Measurements from ENCODE around the gene FSTL4.

The FSTL4 gene

DNA sequence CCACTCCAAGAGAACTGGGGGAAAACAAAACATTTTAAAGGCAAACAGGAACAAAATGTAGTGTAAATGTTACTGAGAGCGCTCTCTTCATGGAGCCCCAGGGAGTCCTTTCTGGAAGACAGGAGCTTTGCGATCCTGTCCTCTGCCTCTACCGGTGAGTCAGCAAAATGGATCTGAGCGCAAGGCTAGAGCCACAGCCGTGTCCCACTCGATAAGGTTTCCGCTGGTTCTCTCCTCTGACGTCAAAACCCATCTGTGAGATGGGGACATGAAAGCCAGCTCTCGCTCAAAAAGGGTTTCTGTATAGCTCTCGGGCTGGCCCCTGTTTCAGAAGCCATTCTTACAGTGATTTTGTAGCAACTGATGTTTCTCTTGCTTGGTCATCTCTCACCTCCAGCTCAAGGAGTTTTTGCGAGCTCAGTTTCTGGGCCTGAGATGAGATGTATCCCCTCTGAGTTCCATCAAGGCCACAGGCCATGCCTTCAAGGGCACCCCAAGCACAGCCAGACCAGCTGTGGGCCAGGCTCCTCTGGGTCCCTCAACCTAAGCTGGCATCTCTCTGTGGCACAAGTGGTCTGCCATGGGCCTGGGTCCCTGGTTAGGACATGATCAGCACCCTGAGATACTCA lies 101.6 kb downstream of the FSTL4 start:
- DNase-seq: no peak

DNA sequence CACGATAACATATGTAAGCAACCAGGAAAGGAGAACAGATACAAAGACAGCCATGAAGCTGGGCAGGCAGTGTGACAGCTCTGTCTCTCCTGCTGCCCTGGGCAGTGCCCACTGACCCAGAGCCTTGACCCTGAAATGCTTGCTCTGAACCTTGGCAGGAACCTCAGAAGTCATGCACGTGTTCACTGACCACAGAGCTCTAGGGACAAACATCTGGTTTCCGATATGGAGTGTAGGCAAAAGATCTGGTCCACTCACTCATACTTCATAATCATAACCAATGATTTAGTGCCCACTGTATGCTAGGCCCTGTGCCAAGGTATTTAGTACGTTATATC lies 102.6 kb downstream of the FSTL4 start:
- no peak for DNase-seq

DNA sequence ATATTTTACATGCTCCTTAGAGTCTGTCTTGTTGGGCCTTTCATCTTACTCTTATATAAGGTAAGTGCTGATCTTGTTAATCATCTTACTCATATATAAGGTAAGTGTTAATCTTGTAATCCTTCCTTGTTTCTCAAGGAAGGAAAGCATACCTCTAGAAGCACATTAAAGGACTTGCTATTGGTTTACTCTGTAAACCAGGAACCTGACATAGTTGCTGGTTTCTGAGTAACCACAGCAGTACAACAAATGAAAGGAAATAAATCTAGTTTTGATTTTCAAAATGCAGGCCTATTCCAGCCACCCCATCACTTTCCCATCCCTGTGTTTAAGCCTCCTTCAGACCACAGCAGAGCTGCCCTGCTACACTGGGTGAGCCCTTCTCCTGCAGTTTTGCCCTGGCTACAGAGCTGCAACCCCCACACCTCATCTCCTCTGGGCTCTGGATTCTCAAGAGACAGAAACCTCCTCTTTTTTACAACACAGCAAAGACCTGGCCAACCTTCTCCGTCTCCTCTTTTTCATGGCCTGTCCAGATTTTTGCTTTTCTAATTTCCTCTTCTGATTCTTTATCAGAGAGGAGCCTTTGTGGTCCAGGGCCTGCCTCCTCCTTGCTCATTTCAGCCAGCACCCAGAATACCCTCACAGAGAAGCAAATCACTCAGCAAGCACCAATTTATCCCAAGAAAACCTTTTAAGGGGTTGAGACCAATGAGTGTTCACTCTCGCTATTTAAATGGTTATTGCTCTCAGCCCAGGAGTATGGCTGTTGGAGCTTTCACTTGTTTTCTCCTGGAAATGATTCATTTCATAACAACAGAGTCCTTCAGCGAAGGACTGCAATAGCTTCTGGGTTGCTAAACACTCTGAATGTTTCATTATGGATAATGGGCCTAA lies 103.2 kb downstream of the FSTL4 start:
- DNase-seq: no peak

DNA sequence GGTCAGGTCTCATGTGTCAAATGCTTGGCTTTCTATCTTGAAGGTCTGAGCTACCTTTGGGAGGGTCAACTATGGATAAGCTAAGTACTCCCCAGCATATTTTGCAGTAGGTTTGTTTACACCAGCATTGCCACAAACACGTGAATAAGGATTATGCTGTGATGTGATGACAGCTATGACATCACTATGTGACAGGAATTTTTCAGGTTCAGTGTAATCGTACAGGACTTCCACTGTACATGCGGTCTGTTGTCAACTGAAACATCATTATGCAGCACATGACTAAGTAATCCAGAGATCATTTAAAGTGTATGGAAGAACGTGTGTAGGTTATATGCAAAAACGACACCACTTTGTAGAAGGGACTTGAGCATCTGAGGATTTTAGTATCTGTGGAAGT lies 104.0 kb downstream of the FSTL4 start:
- no peak for DNase-seq

DNA sequence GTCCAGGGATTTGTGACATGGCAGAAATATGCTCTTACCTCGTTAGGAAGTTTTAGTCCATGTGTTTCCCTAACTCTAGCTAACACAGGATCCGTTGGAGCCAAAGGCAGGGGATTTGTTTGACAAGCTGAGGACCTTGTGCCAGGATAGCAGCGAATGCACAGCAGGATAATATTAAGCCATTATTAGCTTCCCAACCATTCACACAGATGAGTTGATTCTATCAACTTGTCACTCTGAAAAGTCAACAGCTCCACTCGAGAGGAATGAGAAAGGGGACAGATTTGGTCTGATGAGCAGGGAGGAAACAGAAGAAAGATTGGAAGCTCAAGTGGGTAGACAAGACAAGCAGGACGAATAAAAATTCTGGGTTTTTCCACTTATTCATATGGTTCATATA lies 106.2 kb downstream of the FSTL4 start:
- DNase-seq: no peak

DNA sequence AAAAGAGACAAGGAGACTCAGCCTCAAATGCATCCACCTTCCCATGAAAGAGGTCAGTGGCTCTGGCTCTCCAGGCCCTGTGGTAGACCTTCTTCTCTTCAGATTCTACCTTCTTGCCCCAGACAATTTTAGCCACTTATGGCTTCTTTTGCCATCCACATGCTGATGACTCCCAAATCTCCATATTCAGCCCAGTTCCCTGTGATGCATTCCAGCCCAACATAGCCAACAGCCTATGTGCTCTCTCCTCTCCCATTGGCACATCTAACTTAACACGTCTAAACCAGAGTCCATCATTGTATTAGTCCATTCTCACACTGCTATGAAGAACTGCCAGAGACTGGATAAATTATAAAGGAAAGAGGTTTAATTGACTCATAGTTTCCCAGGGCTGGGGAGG lies 108.8 kb downstream of the FSTL4 start:
- no peak for DNase-seq

DNA sequence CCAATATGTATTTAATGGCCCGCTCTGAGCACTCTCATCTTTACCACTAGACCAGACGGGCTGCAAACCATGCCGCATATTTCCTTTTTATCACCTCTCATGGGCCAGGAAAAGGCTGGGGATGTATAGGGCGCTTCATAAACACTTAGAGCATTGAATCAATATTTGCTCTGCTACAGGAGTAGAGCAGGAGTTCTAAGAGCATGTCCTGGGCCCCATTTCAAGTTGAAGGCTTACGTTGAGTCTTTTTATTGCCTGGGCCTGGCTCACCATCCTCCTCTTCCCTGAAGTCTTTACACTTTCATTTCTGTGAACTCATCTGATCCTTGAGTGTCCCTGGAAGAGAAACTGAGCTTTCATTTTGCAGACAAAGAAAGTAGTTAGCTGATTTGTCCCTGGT lies 112.4 kb downstream of the FSTL4 start:
- DNase-seq: no peak

DNA sequence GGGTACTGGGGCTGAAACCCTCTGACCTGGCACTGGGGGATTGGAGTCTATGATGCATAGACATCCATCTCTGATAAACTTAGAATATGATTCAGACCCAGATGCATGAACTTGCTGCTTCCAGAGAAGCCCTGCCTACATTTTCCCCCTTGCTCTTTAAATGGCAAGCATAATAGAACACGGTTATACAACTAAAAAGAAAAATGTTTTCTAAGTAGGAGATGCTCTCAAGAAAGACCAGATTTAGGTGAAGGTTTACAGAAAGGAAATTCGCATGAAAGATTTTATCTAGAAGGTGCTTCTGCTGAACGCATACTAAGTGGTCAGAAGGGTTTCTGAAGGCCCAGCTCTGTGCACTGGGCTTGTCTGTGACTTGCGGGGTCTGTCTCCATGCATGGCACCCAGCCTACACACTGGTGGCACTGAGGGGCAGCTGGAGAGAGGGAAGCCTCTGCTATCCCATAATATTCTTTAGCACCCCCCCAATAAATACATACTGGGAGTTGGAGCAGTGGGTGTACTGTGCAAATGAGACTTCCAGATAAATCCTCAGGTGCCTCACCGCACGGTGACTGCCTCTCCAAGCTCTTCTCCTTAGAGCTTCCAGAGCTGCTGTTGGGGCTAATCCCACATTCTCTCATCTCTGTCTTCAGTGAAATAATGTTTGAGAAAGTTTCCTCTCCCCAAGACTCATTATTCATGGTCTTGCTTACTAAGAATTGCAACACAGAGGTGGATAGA lies 114.6 kb downstream of the FSTL4 start:
- no peak for DNase-seq

DNA sequence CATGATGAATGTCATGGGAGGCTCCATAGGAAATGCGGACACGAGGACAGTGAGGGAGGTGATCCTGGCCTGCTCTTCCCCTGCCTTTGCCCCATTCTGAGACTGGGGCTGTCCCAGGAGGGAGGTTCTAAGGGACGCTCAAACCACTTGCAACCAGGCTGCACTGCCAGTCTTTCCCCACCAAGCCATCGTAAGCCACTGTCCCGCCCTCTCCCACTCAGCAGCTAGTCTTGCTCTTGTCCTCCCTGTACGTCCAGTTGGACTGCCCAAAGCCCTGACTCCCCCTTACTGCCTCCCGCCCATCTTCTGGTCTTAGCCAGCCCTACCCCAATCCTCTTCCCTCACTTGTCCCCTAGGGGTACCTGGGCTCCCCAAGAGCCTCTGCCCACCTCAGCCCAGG lies 115.7 kb downstream of the FSTL4 start:
- no peak for DNase-seq

DNA sequence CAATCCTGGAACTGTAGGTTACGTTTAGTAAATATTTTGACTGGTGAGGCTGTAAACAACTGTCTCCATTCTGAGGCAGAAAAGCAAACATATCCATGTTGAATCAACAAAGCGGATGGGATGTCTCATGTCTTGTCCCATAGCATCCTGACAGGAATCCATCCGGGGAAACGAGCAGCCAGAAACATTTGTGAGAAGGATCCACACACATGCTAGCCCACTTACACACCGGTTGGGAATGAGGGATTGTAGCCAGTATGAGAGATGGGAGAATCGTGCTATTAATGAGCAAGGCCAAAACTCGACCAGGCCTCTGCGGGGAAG lies 117.5 kb downstream of the FSTL4 start:
- DNase-seq: no peak

DNA sequence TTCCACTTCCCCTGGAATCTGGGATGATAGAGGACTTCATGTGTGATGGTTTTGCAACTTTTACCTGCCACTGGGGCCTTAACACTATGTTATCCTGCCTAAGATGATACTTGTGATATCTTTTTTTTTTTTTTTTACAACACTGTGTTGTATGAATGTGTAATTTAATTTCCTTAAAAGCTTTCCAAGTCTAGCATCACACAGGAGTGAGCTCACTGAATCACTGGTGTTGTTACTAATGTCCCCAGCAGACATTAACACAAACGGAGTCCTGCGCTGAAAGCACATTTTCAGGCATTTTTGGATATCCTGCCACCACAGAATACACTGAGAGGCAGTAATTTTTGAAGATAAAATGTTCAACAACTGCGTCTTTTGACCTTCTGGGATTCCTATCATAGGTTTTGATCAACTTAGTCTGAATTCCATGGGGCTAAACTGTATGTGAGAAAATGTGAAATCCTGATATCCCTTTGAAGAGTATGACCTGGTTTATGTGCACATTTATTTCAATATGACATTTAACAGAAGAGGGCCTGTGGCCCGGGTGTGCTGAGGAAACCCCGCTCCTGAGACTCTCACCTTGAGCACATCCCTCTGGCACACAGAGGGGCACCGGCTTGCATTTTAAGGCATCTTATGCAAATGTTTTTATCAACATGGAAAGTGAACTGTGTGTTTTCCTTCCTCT lies 118.0 kb downstream of the FSTL4 start:
- DNase-seq: no peak

DNA sequence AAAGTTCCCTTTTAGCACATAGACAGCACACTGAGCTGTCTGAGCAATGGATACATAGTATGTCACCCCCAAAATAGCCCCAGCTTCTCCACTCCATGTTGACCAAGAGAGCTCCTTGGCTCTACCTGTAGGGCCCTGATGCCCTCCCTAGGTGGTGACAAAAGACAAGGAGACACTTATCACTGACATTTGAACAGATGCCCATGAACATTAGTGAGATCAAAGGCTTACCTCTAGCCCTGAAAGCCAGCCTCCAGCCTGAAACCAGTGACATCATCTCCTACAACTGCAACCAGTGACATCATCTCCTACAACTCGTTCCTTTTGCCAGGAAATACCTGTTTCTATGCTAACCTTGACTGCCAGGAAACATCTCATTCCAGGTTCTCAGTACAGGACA lies 122.7 kb downstream of the FSTL4 start:
- no peak for DNase-seq

DNA sequence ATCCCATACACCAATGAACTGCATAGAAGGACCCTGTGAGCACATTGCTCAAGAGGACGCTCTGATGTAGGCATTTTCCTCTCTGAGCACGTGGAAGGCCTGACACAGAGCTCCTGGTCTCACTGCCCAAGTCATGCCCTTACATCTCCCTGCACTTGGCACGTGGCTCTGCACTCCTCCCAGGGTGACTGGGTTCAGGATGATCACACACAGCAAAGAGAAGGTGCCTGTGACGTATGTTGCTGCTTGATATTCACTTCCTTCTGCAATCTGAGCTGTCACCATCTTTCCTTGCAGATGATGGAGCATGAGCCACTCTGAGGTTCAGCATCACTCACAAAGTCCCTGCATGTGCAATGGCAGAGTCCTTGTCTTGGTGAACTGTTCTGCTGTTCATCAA lies 125.2 kb downstream of the FSTL4 start:
- no peak for DNase-seq

DNA sequence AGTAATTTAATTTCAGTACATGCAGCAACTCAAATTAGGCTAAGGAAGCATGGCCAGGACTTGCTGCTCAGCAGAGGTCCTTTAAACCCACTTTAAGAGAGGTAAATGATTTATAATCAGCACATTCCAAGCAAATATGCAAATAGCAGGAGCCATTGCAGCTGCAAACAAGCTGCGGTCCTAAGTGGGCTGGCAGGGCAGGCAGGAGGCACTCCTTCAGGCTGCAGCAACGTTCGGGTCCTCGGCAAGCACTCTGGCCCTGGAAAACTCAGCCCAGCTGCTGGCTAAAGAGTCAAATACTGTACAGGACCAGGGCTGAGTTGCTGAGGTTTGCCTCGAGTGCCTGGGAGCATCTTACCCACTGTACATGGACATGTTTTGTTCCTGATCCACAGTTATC lies 126.9 kb downstream of the FSTL4 start:
- no peak for DNase-seq

DNA sequence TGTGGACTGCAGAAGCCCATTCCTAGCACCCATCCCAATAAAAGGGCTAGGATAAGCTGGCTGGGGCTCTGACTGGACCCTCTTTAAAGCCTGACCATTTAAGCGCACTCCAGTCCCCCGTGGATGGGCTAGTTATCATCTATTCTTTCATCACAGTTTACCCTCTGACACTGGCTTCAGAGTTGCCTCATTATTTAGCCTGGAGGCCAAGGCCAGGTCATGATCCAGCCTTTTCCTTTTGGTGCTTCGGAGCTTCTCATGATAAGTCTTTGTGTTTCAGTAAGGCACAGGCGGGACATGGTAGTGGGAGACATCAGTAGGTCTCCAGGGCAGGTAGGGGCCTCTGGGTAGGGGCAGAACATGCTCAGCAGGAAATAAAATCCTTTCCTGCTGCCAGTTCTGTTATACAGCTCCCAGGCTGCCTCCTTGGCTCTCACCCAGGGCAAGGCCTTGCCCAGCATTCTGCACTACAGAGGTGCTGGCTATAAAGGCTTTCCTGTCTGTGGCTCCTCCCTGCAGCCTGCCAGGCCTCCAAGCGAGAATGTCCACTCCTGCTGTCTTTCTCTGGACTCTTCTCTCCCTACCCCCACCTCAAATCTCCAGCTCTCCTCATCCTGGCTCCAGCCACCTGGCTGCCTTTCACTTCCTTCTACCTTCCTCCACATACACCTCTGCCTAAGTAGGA lies 128.8 kb downstream of the FSTL4 start:
- DNase-seq: no peak

DNA sequence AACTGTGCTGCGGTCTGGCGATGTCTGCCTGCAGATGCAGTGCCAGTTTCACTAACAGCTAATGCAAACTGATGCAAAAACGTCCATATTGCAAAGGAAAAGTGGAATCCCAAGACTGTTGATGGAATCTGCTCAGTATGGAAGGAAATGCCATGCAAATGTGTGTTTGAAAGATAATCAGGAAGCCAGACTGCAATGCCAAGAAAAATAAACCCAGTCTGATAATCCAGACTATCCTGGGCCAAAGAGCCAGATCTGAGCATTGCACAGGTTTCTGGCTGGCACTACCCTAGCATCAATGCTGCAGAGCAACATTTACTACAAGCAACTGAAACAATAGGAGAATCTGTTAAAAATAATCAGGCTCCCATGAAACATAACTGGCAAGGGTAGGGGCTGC lies 130.3 kb downstream of the FSTL4 start:
- no peak for DNase-seq

DNA sequence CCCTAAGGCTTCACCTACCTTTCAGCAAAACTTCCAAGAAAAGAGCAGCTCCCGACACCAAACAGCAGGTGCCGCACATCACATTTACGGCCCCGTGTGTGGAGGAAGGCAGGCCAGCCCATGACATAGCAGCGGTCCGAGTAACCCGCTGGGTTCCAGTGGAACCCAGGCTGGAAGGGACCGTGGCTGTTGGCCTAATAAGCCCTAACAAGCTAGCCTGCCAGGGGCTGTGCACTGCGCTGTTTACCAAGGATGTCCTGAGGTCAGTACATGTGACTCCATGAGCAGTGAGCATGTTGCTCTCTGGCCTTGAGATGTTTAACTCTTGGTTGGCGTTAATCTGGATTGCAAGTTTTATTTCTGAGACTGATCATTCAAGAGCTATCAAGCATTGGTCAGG lies 131.5 kb downstream of the FSTL4 start:
- DNase-seq: no peak

DNA sequence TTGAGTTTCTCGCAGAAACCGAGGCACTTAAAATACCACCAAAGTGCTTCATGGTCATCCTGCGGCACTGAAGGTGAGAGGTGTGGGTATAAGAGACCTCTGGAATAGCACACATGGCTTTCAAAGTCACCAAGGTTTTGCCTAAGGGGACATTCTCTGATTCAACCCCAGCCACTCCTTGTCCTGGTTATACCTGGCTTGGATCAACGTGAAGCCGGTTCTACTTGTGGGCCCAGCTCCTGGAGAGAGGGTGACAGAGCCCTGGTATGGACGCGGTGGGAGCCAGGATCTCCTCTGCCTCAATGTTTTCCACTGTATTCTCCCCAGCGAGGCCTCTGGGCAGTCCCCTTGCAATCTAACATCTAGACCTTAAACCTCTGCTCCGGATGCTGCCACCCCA lies 132.0 kb downstream of the FSTL4 start:
- no peak for DNase-seq

DNA sequence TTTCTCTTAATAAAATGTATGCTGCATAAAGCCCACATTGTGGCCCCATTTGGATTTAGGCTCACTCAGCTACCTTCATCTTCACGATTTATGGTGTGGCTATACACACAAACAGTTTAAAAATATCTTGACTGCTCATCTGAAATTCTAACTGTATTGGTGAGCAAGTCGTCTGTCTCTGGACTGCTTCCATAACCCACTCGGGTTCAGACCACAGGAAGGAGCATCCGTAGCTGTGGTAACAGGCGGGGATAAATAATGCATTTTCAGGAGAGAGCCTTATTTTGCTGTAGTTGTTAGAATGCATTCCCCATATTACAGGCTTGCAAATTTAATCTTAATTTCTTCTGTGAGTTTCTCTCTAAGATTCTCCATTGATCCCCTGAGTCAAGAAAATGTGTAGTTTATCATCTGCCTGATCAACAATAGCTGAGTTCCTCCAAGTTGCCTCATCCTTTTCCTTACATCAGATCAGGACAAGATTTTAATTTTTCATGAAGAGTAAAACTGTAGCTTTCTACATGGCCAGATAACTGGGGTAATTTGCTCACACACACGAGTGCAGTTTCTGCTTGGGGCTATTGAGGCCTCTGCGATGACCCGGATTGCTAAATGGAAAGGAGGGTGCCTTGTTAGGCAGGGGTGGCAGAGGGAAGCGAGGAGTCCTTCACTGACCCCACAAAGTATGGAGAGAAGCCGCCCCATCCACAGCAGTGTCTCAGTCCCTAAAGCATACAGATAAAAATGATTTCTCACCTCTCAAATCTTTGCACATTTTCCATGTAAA lies 133.9 kb downstream of the FSTL4 start:
- DNase-seq: no peak

DNA sequence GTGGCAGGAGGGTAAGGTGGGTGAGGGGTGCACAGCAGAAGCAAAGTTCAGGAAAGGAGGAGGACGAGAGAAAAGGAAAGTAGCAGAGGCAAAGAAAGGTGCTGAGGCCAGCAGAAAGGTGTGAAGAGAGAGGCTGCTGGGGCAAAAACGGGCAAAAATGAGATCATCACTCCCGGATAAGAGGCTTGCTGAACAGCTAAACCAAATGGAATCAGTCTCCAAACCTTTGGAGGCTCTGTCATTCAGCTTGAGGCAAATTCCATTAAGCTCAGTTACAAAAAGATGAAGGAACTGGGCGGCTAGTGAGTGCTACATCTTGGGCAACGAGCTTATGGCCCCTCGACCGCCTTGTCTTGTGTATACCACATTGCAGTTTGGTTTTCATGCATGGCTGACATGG lies 136.4 kb downstream of the FSTL4 start:
- no peak for DNase-seq

DNA sequence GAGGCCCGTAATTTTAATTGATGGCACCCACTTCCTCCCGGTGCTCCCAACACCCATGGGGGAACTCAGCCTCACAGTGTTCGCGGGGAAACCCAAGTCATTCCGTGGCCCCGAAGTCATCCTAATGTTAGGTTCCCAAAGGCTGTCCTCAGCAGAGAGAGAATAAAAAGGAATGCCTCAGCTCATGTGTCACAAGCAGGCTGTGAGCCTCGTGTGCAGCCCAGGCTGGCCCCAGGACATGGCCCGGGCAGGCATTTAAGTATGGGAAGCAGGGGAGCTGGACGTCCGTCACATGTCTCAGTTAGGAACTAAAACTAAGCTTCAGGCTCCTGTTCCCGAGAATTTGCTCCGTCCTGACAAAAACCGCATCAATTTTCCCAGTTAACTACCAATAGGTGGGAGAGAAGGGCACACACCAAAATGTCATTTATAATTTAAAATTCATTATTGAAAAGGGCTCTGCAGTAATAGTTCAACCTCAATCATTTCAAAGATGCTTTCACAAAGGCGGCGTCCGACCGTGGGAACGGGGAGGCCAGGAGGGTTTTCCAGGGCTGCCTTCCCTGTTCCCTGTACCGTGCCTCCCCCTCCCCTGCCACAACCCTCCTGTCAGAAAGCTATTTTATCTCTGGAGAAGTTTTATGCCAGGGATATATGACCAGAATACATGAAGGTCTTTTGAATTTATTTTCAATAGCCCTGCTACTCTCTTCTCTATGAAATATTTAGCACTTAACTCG lies 137.3 kb downstream of the FSTL4 start:
- DNase-seq: no peak

DNA sequence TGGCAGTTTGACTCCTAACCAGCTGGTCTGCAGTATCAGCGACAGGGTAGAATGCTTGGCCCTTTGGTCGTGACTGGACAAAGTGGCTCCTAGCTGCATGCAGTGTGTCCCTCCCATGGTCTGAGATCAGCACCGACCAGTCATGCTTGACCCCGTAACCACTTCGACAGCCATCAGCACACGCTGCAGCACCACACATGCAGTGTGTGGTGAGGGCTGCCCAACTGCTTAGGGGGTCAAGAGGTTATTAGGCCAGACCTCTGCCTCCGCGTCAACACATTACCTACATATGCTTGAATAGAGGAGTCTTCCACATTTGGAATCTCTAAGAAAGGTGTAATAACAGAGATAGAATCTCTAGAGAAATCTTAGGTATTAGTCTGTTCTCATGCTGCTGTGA lies 139.1 kb downstream of the FSTL4 start:
- no peak for DNase-seq

Measured in stimulated activated naive CD4-positive, alpha-beta T cell treated with Interleukin-2 at 50 U/mL for 16 hours (primary cell).